SH-SY5Y (cell line): Measurements from ENCODE around the gene RERE.

Experiments used
- GATA2 ChIP-seq: IDR thresholded peaks from 2 replicates; pipeline ENCODE4 v1.6.1; 2011; ENCODE audit warnings: mild to moderate bottlenecking, low read depth, low read length
- GATA3 ChIP-seq: IDR thresholded peaks from 2 replicates; pipeline ENCODE4 v1.6.1; 2011; ENCODE audit warnings: low read depth, mild to moderate bottlenecking, low read length, moderate library complexity

- TF ChIP-seq GATA3: no peak
- no peak for TF ChIP-seq GATA2
These were observed 236.9 kb downstream of the RERE start for GRCh38 chr1:8580566-8580965.
